ENCODE results near the gene CRYBG1.

DNA sequence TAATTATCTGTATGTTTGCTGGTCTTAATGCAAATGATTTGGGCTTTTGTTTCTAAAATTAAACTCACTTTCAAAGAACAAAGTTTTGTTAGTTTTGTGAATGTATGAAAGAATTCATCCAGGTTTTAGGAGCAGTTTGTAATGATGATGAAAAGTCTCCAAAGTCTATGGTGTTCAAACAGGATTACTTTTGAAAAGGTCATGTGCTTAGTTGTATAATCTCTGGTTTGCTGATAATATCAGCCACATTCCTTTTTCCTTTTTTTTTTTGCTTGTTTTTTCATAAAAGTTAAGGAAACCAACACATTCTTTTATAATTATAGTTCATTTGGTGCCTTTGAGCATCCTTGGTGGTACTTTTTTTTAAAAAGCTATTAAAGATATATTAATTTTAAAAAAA is 179.9 kb downstream of the CRYBG1 start:
- TF ChIP-seq, protein P1, sequence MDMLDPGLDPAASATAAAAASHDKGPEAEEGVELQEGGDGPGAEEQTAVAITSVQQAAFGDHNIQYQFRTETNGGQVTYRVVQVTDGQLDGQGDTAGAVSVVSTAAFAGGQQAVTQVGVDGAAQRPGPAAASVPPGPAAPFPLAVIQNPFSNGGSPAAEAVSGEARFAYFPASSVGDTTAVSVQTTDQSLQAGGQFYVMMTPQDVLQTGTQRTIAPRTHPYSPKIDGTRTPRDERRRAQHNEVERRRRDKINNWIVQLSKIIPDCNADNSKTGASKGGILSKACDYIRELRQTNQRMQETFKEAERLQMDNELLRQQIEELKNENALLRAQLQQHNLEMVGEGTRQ (IDR thresholded peaks at IDR 0.05; ENCODE audit: borderline replicate concordance, low read depth, low read length): no peak
- TF ChIP-seq FOXM1 (IDR thresholded peaks at IDR 0.05; ENCODE audit: low read depth, low read length) (no peak), GABPA (IDR thresholded peaks at IDR 0.05; ENCODE audit: low read depth) (no peak), HDAC2 (IDR thresholded peaks at IDR 0.05) (no peak), EZH2 (IDR thresholded peaks at IDR 0.05; ENCODE audit: borderline replicate concordance, control insufficient read depth, low read depth, low read length) (no peak), RFX5 (IDR thresholded peaks at IDR 0.05; ENCODE audit: low read depth, low read length) (no peak), BMI1 (IDR thresholded peaks at IDR 0.05; ENCODE audit: borderline replicate concordance) (no peak), SUPT20H (IDR thresholded peaks at IDR 0.05; ENCODE audit: borderline replicate concordance, control insufficient read depth, low read depth, low read length) (no peak), FOXK2 (IDR thresholded peaks at IDR 0.05) (no peak)
- TF ChIP-seq, protein P2, sequence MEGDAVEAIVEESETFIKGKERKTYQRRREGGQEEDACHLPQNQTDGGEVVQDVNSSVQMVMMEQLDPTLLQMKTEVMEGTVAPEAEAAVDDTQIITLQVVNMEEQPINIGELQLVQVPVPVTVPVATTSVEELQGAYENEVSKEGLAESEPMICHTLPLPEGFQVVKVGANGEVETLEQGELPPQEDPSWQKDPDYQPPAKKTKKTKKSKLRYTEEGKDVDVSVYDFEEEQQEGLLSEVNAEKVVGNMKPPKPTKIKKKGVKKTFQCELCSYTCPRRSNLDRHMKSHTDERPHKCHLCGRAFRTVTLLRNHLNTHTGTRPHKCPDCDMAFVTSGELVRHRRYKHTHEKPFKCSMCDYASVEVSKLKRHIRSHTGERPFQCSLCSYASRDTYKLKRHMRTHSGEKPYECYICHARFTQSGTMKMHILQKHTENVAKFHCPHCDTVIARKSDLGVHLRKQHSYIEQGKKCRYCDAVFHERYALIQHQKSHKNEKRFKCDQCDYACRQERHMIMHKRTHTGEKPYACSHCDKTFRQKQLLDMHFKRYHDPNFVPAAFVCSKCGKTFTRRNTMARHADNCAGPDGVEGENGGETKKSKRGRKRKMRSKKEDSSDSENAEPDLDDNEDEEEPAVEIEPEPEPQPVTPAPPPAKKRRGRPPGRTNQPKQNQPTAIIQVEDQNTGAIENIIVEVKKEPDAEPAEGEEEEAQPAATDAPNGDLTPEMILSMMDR (IDR thresholded peaks at IDR 0.05 in 2 of 3, conservative IDR thresholded peaks at IDR 0.05 in 1 of 3; ENCODE audit: control insufficient read depth in 2 of 3, extremely low read depth in 1 of 3, insufficient read depth in 1 of 3, low read depth in 3 of 3, low read length in 3 of 3): no peak
- TF ChIP-seq, protein P3, sequence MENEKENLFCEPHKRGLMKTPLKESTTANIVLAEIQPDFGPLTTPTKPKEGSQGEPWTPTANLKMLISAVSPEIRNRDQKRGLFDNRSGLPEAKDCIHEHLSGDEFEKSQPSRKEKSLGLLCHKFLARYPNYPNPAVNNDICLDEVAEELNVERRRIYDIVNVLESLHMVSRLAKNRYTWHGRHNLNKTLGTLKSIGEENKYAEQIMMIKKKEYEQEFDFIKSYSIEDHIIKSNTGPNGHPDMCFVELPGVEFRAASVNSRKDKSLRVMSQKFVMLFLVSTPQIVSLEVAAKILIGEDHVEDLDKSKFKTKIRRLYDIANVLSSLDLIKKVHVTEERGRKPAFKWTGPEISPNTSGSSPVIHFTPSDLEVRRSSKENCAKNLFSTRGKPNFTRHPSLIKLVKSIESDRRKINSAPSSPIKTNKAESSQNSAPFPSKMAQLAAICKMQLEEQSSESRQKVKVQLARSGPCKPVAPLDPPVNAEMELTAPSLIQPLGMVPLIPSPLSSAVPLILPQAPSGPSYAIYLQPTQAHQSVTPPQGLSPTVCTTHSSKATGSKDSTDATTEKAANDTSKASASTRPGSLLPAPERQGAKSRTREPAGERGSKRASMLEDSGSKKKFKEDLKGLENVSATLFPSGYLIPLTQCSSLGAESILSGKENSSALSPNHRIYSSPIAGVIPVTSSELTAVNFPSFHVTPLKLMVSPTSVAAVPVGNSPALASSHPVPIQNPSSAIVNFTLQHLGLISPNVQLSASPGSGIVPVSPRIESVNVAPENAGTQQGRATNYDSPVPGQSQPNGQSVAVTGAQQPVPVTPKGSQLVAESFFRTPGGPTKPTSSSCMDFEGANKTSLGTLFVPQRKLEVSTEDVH (IDR thresholded peaks at IDR 0.05; ENCODE audit: low read depth, partially characterized antibody): no peak
